HepG2 (cell line): ENCODE measurements around the gene DMRTB1. TPM values are rescaled to one million over a fixed set of nuclear protein-coding genes. Genes with fewer than 3 reads are reported as not detected.

Source experiments
- ATAC-seq: fragments of 200-7000 bp; cut with Tn5 transposase; 3 replicates; pipeline ENCODE4 v1.9.1; 2020; ENCODE audit warnings: mild to moderate bottlenecking, moderate library complexity
- BruUV-seq: library from RNA; stranded (reverse); fragments of 400-500 nt; replicated peaks from 2 replicates; lab custom pipeline; 2021; lab: Mats Ljungman, UMichigan
- CTCF ChIA-PET: fragments of 300-600 bp; formaldehyde crosslinking; extraction: SDS; loops from one replicate; lab custom pipeline; 2021; ENCODE audit warnings: low total read pairs, inconsistent platforms, low intra/inter-chr PET ratio; lab: Yijun Ruan, JAX
- POLR2A ChIA-PET: fragments of 350-600 bp; sonication (Branson Sonifier 250); formaldehyde crosslinking; loops from one replicate; lab custom pipeline; 2020; ENCODE audit warnings: antibody characterized with exemption, inconsistent platforms; lab: Yijun Ruan, JAX
- DNase-seq: peaks from one replicate; pipeline ENCODE4 v3.0.0-alpha.2; 2015; ENCODE audit warnings: low spot score
- FAIRE-seq: peaks from 3 replicates; lab custom pipeline; 2011; peaks lifted over from hg19 to GRCh38; lab: Jason Lieb, UNC
- H2AFZ ChIP-seq: one replicate; pipeline ENCODE4 v1.6.1; 2011; ENCODE audit warnings: low read length, inconsistent platforms
- H3K27ac ChIP-seq: fragments of 300-600 bp; 3 replicates; pipeline ENCODE4 v1.8.0; 2011; ENCODE audit warnings: mixed run types, mild to moderate bottlenecking, mixed read lengths, low read length, inconsistent platforms; ENCODE audit not compliant: insufficient read depth; ENCODE audit errors: extremely low read length
- H3K27me3 ChIP-seq, 2 experiments: fragments of 200-600 bp in 1 of 2; 2 replicates in 1 of 2; 3 replicates in 1 of 2; pipeline versions ENCODE4 v1.6.0 to v1.8.0; 2011; ENCODE audit warnings: low read length in 2 of 2, mild to moderate bottlenecking in 2 of 2, moderate library complexity in 2 of 2, inconsistent platforms in 1 of 2; ENCODE audit not compliant: insufficient read depth in 2 of 2, control insufficient read depth in 1 of 2
- H3K36me3 ChIP-seq, 2 experiments: fragments of 200-600 bp in 1 of 2; replicated peaks in 1 of 2; 2 replicates in 1 of 2; 3 replicates in 1 of 2; pipeline versions ENCODE4 v1.5.1 to v1.8.0; 2011; ENCODE audit warnings: low read length in 2 of 2, inconsistent platforms in 1 of 2; ENCODE audit not compliant: insufficient read depth in 2 of 2, control insufficient read depth in 1 of 2
- H3K4me1 ChIP-seq: 2 replicates; pipeline ENCODE4 v1.5.1; 2012; ENCODE audit warnings: low read length, inconsistent platforms; ENCODE audit not compliant: insufficient read depth
- H3K4me2 ChIP-seq: 2 replicates; pipeline ENCODE4 v1.6.0; 2011; ENCODE audit warnings: low read depth, low read length, inconsistent platforms
- H3K4me3 ChIP-seq, 3 experiments: fragments of 200-600 bp in 1 of 3; sonication (generic), shearing (Covaris generic) in 1 of 3; replicated peaks in 1 of 3; 2 replicates each; pipeline ENCODE4 v1.5.1; 2011 to 2016; ENCODE audit warnings: low read length in 3 of 3, inconsistent platforms in 2 of 3, low read depth in 2 of 3, mild to moderate bottlenecking in 2 of 3, control low read depth in 1 of 3, mixed read lengths in 1 of 3; ENCODE audit not compliant: insufficient read depth in 1 of 3
- H3K79me2 ChIP-seq: one replicate; pipeline ENCODE4 v1.6.1; 2011; ENCODE audit warnings: low read length, inconsistent platforms; ENCODE audit not compliant: insufficient read depth
- H3K9ac ChIP-seq: 2 replicates; pipeline ENCODE4 v1.6.0; 2011; ENCODE audit warnings: mild to moderate bottlenecking, low read depth, low read length, inconsistent platforms; ENCODE audit not compliant: insufficient read depth
- H3K9me3 ChIP-seq: 2 replicates; pipeline ENCODE4 v1.5.1; 2012; ENCODE audit warnings: mild to moderate bottlenecking, low read length
- H4K20me1 ChIP-seq: 2 replicates; pipeline ENCODE4 v1.6.0; 2011; ENCODE audit warnings: inconsistent platforms, mild to moderate bottlenecking, low read length, moderate library complexity; ENCODE audit not compliant: insufficient read depth
- ARID4A ChIP-seq: sonication (generic); formaldehyde crosslinking; IDR thresholded peaks from 2 replicates; pipeline ENCODE4 v1.5.0; 2020; ENCODE audit warnings: mild to moderate bottlenecking, missing genetic modification reagents, borderline replicate concordance
- HMG20B ChIP-seq: conservative IDR thresholded peaks from 2 replicates; pipeline ENCODE4 v1.6.1; 2016; ENCODE audit warnings: missing genetic modification reagents, missing compliant biosample characterization
- KLF11 ChIP-seq: IDR thresholded peaks from 2 replicates; pipeline ENCODE4 v1.6.1; 2016; ENCODE audit warnings: missing compliant biosample characterization
- TCF7 ChIP-seq: sonication (generic); IDR thresholded peaks from 2 replicates; pipeline ENCODE4 v1.6.1; 2016; ENCODE audit warnings: antibody characterized with exemption, low read depth
- TMF1 ChIP-seq: sonication (generic); formaldehyde crosslinking; IDR thresholded peaks from 2 replicates; pipeline ENCODE4 v1.8.1; 2022; ENCODE audit warnings: low read depth, missing genetic modification reagents
- TP53 ChIP-seq: sonication (generic); formaldehyde crosslinking; conservative IDR thresholded peaks from 2 replicates; pipeline ENCODE4 v1.4.0; 2020; ENCODE audit warnings: missing genetic modification reagents
- ZNF780A ChIP-seq: sonication (generic); formaldehyde crosslinking; IDR thresholded peaks from 2 replicates; pipeline ENCODE4 v1.8.0; 2022; ENCODE audit warnings: mild to moderate bottlenecking, missing genetic modification reagents, moderate library complexity
- ZNF816 ChIP-seq: sonication (generic); formaldehyde crosslinking; IDR thresholded peaks from 2 replicates; pipeline ENCODE4 v1.8.0; 2022; ENCODE audit warnings: missing genetic modification reagents, mild to moderate bottlenecking, borderline replicate concordance
- ZSCAN22 ChIP-seq: sonication (generic); formaldehyde crosslinking; IDR thresholded peaks from 2 replicates; pipeline ENCODE4 v1.4.0; 2020; ENCODE audit warnings: mild to moderate bottlenecking, missing genetic modification reagents
- ZSCAN29 ChIP-seq: sonication (generic); formaldehyde crosslinking; conservative IDR thresholded peaks from 2 replicates; pipeline ENCODE4 v1.4.0; 2020; ENCODE audit warnings: mild to moderate bottlenecking, missing genetic modification reagents
- ZSCAN5A ChIP-seq: sonication (generic); formaldehyde crosslinking; IDR thresholded peaks from 2 replicates; pipeline ENCODE4 v1.8.0; 2022; ENCODE audit warnings: mild to moderate bottlenecking, missing genetic modification reagents, borderline replicate concordance
- WGBS: methylation state at CpG from one replicate; pipeline ENCODE4 v1.1.6; 2017; ENCODE audit warnings: low lambda C conversion rate; 5-methylcytosine and 5-hydroxymethylcytosine counted together
- in situ Hi-C: cut with HindIII; loops from 2 replicates; pipeline ENCODE4 v1.10.0; 2017; ENCODE audit warnings: low pct_unique_long_range_greater_than_20kb; ENCODE audit not compliant: extremely low pct_ligation_motif_present
- intact Hi-C: fragments of 100-400 bp; cut with micrococcal nuclease; formaldehyde crosslinking; loops from one replicate; pipeline ENCODE4 v1.10.0; 2022; ENCODE audit not compliant: unreplicated experiment
- polyA plus RNA-seq, 8 experiments: library from polyadenylated mRNA; depleted of rRNA in 3 of 8; stranded (reverse) in 7 of 8; unstranded in 1 of 8; fragments of >200 nt; fragmentation: Illumina TruSeq in 4 of 8; extraction: Trizol in 4 of 8; gene quantifications; 2 replicates each; pipeline versions ENCODE4 v1.2.1 to v1.2.3, GENCODE V29; 2011 to 2016; ENCODE audit warnings: low read depth in 4 of 8, missing spikeins in 1 of 8, mixed read lengths in 1 of 8; ENCODE audit not compliant: insufficient read depth in 1 of 8
- total RNA-seq, 5 experiments: library from RNA; depleted of rRNA; stranded (reverse); fragments of >200 nt; fragmentation: Illumina TruSeq; extraction: Trizol; gene quantifications; 2 replicates each; pipeline ENCODE4 v1.2.3, GENCODE V29; 2016; ENCODE audit warnings: low read depth in 1 of 5
- TF ChIP-seq, protein P1 (sequence below): sonication (generic); formaldehyde crosslinking; IDR thresholded peaks from 2 replicates; pipeline ENCODE4 v1.4.0; 2020; ENCODE audit warnings: missing genetic modification reagents

The DMRTB1 gene
- total and polyA plus RNA-seq, 2 of the 13 experiments (the other 11 are each of a cell fraction or from before 2014, with no cell fraction given) = not detected

GRCh38 chr1:53495633-53496345 lies 36.6 kb downstream of the DMRTB1 start:
- no peaks in the 10 kb centered on the region for H3K36me3 ChIP-seq
- no peak for ATAC-seq
- TF ChIP-seq ZSCAN22 (CRISPR knock-in tag) = no peak
- TF ChIP-seq TP53 (CRISPR knock-in tag) = no peak
- no peak for TF ChIP-seq TCF7
- TF ChIP-seq ZSCAN29 (CRISPR knock-in tag) = no peak
- TF ChIP-seq ZNF816 (CRISPR knock-in tag) = no peak
- TF ChIP-seq HMG20B = no peak
- TF ChIP-seq KLF11 = no peak
- BruUV-seq = no TSS peak
- no peak for DNase-seq
- in situ Hi-C loops (no loop called here), intact Hi-C loops (no loop called here)
- no peak overlapping the region for H3K27ac ChIP-seq
- POLR2A ChIA-PET = no interaction called here
- no peaks in the 10 kb centered on the region for H3K9me3 ChIP-seq
- 8% methylated on average over 5 of the region's 8 CpGs for WGBS
- no peak for FAIRE-seq
- no peak overlapping the region for H3K9ac ChIP-seq
- H3K27me3 ChIP-seq = peaks cover 3 to 22% of the 10 kb centered on the region in 2 experiments; a peak in 3 of 5 replicates
- H3K79me2 ChIP-seq = no peaks in the 10 kb centered on the region
- H3K4me3 ChIP-seq = no peak overlapping the region
- no peak overlapping the region for H2AFZ ChIP-seq
- H3K4me2 ChIP-seq = no peak overlapping the region
- CTCF ChIA-PET = no interaction called here
- no peaks in the 10 kb centered on the region for H4K20me1 ChIP-seq
- no peaks in the 10 kb centered on the region for H3K4me1 ChIP-seq

DNA sequence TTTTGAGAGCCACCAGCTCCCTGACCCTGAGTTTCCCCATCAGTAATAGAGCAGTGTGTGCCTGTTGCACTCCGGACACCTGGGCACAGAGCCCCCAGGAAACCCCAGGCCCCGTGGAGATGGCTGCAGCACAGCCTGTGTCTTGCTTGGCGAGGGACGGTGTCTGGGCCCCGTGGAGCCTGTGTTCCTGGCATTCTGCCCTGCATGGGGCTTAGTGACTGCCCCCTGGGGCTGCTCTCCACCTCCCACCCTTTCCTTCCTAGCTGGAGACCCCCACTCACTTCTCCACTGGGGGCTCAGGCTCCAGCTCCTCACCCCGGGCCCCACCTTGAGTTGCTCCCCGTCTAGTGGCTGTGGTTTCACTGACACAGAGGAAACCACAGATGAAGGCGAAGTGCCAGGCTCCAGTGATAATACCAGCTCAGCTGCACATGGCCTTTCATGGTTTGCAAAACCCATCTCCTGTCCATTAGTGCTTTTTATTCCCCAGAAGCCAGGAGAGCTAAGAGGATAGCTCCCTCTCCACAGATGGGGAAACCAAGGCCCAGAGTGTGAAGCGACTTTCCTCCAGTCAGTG lies 39.4 kb downstream of the DMRTB1 start:
- no peak for ATAC-seq
- TF ChIP-seq ARID4A (CRISPR knock-in tag) (no peak), TMF1 (CRISPR knock-in tag) (no peak), ZSCAN5A (CRISPR knock-in tag) (no peak), ZNF780A (CRISPR knock-in tag) (no peak)
- TF ChIP-seq, protein P1, sequence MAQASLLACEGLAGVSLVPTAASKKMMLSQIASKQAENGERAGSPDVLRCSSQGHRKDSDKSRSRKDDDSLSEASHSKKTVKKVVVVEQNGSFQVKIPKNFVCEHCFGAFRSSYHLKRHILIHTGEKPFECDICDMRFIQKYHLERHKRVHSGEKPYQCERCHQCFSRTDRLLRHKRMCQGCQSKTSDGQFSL (CRISPR knock-in tag) = no peak

More for the DNA sequence above, 39.4 kb downstream of the DMRTB1 start:
- Histone ChIP-seq H4K20me1 (no peaks in the 10 kb centered on the region), H3K4me3 (no peak overlapping the region), H3K36me3 (no peaks in the 10 kb centered on the region), H3K27ac (no peak overlapping the region), H3K9me3 (no peaks in the 10 kb centered on the region), H2AFZ (no peak overlapping the region), H3K9ac (no peak overlapping the region), H3K4me2 (no peak overlapping the region), H3K79me2 (no peaks in the 10 kb centered on the region), H3K4me1 (no peaks in the 10 kb centered on the region), H3K27me3 (peaks cover 3 to 27% of the 10 kb centered on the region in 2 experiments; a peak in 4 of 5 replicates)
- in situ Hi-C loops = no loop called here
- ChIA-PET CTCF (no interaction called here), POLR2A (no interaction called here)
- intact Hi-C loops = no loop called here
- no TSS peak for BruUV-seq
- DNase-seq (no peak), FAIRE-seq (no peak)
- 9% methylated on average over 5 of the region's 9 CpGs for WGBS
